Transverse colon (tissue), 4 donors: ENCODE results near the gene RIOK3. TPM values are rescaled to one million over a fixed set of nuclear protein-coding genes. Genes with fewer than 3 reads are reported as not detected.
"Not testable (repeated sequence)": the region's sequence is repeated elsewhere in the genome, so short reads cannot be mapped to it uniquely, and the experiment has no call there.

ENCODE experiments used
- DNase-seq: peaks from one replicate; pipeline ENCODE4 v3.0.0-alpha.2; 2019
- H3K27ac ChIP-seq, 4 donors: fragments of 200-600 bp; sonication (generic); 2 replicates each; pipeline ENCODE4 v1.5.1; 2016 to 2018; ENCODE audit warnings: inconsistent platforms in 4 of 4
- H3K27me3 ChIP-seq: fragments of 200-600 bp; sonication (generic); 2 replicates; pipeline ENCODE4 v1.5.1; 2017; ENCODE audit warnings: inconsistent platforms
- H3K36me3 ChIP-seq, 4 donors: fragments of 200-600 bp; sonication (generic); 2 replicates each; pipeline ENCODE4 v1.5.1; 2017 to 2019; ENCODE audit warnings: inconsistent platforms in 4 of 4
- H3K4me1 ChIP-seq, 4 donors: fragments of 200-600 bp; sonication (generic); 2 replicates each; pipeline ENCODE4 v1.5.1; 2017 to 2020; ENCODE audit warnings: inconsistent platforms in 4 of 4
- H3K4me3 ChIP-seq, 4 donors: fragments of 200-600 bp; sonication (generic); 1 replicate in 1 of 4; 2 replicates in 3 of 4; pipeline versions ENCODE4 v1.5.1 to v1.6.1; 2017 to 2019; ENCODE audit warnings: inconsistent platforms in 4 of 4
- H3K9me3 ChIP-seq, 2 donors: fragments of 200-600 bp; sonication (generic); 2 replicates each; pipeline ENCODE4 v1.5.1; 2017 to 2019; ENCODE audit warnings: inconsistent platforms in 2 of 2
- CTCF ChIP-seq, 5 experiments: fragments of 200-600 bp in 3 of 5; fragments of 450-650 bp in 2 of 5; sonication (generic) in 3 of 5; IDR thresholded peaks; 1 replicate in 2 of 5; 2 replicates in 3 of 5; pipeline ENCODE4 v1.5.1; 2016 to 2017; ENCODE audit warnings: antibody characterized with exemption in 5 of 5, inconsistent platforms in 3 of 5, mild to moderate bottlenecking in 2 of 5, moderate library complexity in 1 of 5
- EP300 ChIP-seq: sonication (generic); formaldehyde crosslinking; IDR thresholded peaks from one replicate; pipeline ENCODE4 v1.6.1; 2017; ENCODE audit warnings: antibody characterized with exemption, low read depth
- POLR2A ChIP-seq: fragments of 450-650 bp; IDR thresholded peaks from one replicate; pipeline ENCODE4 v1.6.1; 2016; ENCODE audit warnings: antibody characterized with exemption, mild to moderate bottlenecking, moderate library complexity
- POLR2AphosphoS5 ChIP-seq, 3 donors: sonication (generic); formaldehyde crosslinking; IDR thresholded peaks; one replicate each; pipeline ENCODE4 v1.6.1; 2016; ENCODE audit warnings: antibody characterized with exemption in 3 of 3
- WGBS, 2 donors: methylation state at CpG; one replicate each; pipeline ENCODE4 v1.1.5; 2018; ENCODE audit warnings: low coverage in 1 of 2; 5-methylcytosine and 5-hydroxymethylcytosine counted together
- in situ Hi-C, 4 donors: fragments of 200-750 bp; cut with MboI; loops; one replicate each; pipeline versions ENCODE4 v1.15.0 to v1.15.1; 2017; ENCODE audit warnings: low sequenced_read_pairs in 3 of 4, low pct_ligation_motif_present in 1 of 4, low pct_unique_long_range_greater_than_20kb in 1 of 4
- intact Hi-C: fragments of 100-400 bp; cut with DNase I; formaldehyde crosslinking; loops from one replicate; pipeline ENCODE4 v1.15.1; 2023; ENCODE audit warnings: low total_unique reads
- total RNA-seq, 4 donors: library from RNA; depleted of rRNA; stranded (reverse); fragments of >200 nt; gene quantifications; one replicate each; pipeline ENCODE4 v1.1.0, GENCODE V29; 2016

Gene RIOK3
- total RNA-seq, 4 donors from 2014 or later = 33.0 to 182 (median 152) TPM

DNA sequence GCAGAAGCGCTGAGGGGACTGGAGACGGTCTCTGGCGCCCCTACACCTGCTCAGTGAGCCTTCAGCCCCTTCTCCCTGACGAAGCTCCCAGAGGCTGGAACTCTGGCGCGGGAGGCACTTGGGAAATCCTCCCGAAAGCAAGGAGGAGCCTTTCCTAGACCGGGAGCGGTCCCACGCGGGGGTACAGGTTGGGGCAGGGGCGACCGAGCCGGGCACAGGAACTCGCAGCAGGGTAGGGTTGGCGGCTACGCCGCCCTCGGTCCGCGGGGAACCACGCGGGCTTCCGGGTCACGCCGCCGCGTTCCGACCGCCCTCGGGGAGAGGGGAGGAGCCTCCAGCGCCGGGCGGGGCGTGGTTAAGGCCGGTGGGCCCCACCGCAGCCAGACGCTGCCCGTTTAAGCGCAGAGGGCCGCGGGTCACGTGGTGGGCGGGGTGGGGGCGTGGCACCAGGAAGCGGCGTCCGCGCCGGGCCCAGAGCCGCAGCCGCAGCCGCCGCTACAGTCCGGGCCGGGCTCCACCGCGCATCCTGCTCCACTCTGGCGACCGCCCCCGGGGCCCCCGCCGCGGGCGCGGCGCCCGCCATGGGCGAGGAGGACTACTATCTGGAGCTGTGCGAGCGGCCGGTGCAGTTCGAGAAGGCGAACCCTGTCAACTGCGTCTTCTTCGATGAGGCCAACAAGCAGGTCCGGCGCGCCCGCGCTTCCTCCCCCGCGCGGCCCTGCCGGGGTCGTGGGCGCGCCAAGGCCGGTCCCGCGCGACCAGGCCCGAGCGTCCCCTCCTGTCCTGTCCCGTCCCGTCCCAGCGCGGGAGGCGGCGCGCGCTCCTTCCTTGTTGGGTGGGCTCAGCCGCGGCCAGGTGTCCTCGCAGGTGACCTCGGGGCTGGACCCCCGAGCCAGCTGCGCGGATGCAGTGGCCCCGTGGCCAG is 50.2 kb downstream of the RIOK3 start, which contains the start of gene RMC1:
TSS of gene RMC1 (plus strand) at position 474 of the 925 bp plus-strand sequence. CDS start at position 582, 108 bp downstream.
- Histone ChIP-seq H3K4me3 (peak within 1 kb of the TSS; percentile 85 to 99 (median 93)), H3K4me1 (peaks cover 5 to 37% (median 22%) of the 10 kb centered on the region in 4 donors), H3K27ac (peak within 1 kb of the TSS; percentile 88 to 97 (median 93)), H3K27me3 (no peaks in the 10 kb centered on the region), H3K9me3 (no peaks in the 10 kb centered on the region), H3K36me3 (peaks cover 0 to 14% (median 0%) of the 10 kb centered on the region in 4 donors)
- in situ Hi-C loops = no loop called here
- 0% methylated on average over 59 of the region's 110 CpGs; no CpG with 5 or more reads in 1 of the 2 donors for WGBS, 2 donors
- intact Hi-C loops = loop anchor here (5.0 kb wide), 1 partner anchor 84 kb away; the partner anchor contains the start of gene NPC1
- DNase-seq = peak; percentile 98
- no peak for TF ChIP-seq EP300
- TF ChIP-seq POLR2AphosphoS5 (IDR thresholded peaks at IDR 0.05) = peak; percentile 56 to 93 (median 88)
- peak; percentile 95 for TF ChIP-seq POLR2A
- peak in 1 of 5 experiments; percentile 29 for TF ChIP-seq CTCF (IDR thresholded peaks at IDR 0.05)

GRCh38 chr18:23503963-23504344 is 50.9 kb downstream of the RIOK3 start:
- DNase-seq = no peak
- peaks cover 5 to 32% (median 21%) of the 10 kb centered on the region in 4 donors for H3K4me1 ChIP-seq
- no peak for TF ChIP-seq POLR2A
- TF ChIP-seq CTCF (IDR thresholded peaks at IDR 0.05) = no peak
- no peak for TF ChIP-seq POLR2AphosphoS5 (IDR thresholded peaks at IDR 0.05)
- no peak for TF ChIP-seq EP300
- in situ Hi-C loops = no loop called here
- no peaks in the 10 kb centered on the region for H3K27me3 ChIP-seq
- intact Hi-C loops = loop anchor here (5.0 kb wide), 1 partner anchor 83 kb away; the partner anchor contains the start of gene NPC1
- H3K4me3 ChIP-seq = peak overlapping the region; percentile 85 to 99 (median 93)
- no peaks in the 10 kb centered on the region for H3K9me3 ChIP-seq
- peaks cover 0 to 21% (median 3%) of the 10 kb centered on the region in 4 donors for H3K36me3 ChIP-seq
- peak overlapping the region; percentile 88 to 97 (median 93) for H3K27ac ChIP-seq
- 0 to 2% methylated on average over 2 to 21 of the region's 21 CpGs for WGBS, 2 donors

- H3K27me3 ChIP-seq = no peaks in the 10 kb centered on the region
- H3K4me3 ChIP-seq = peak overlapping the region in 2 of 4 donors; percentile 85 to 94
- H3K9me3 ChIP-seq = no peaks in the 10 kb centered on the region
- peak overlapping the region in 3 of 4 donors; percentile 92 to 97 (median 94) for H3K27ac ChIP-seq
- intact Hi-C loops (loop anchor here (5.0 kb wide), 1 partner anchor 83 kb away; the partner anchor contains the start of gene NPC1), in situ Hi-C loops (loop anchor here in 1 of 4 donors (5.0 kb wide), 1 partner anchor 78 kb away; no protein-coding TSS in a partner anchor)
- H3K4me1 ChIP-seq = peaks cover 5 to 30% (median 19%) of the 10 kb centered on the region in 4 donors
- DNase-seq = no peak
- H3K36me3 ChIP-seq = peaks cover 0 to 29% (median 6%) of the 10 kb centered on the region in 4 donors
- WGBS, 2 donors = 22 to 59% methylated on average over 3 of the region's 3 CpGs
- TF ChIP-seq CTCF (IDR thresholded peaks at IDR 0.05) = no peak
- TF ChIP-seq POLR2AphosphoS5 (IDR thresholded peaks at IDR 0.05) = no peak
- no peak for TF ChIP-seq EP300
- no peak for TF ChIP-seq POLR2A
Observed at GRCh38 chr18:23504720-23505119, 51.6 kb downstream of the RIOK3 start.

DNA sequence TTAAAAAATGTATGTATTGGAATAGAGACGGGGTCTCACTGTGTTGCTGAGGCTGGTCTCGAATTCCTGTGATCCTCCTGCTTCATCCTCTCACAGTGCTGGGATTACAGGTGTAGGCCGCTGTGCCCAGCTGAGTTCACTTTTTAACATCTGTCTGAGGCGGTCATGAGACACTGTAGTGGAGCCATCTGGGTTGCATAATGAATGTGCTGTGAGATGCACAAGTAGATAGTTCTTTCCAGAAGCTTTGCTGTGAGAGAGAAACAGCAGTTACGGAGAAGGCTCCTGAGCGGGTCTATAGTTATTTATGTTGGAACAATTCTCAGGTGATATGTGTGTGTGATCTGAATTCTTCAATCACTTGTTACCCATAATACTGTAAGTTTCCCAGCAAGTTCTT is 53.3 kb downstream of the RIOK3 start:
- no peak for DNase-seq
- peaks cover 5 to 30% (median 19%) of the 10 kb centered on the region in 4 donors for H3K4me1 ChIP-seq
- H3K36me3 ChIP-seq = peaks cover 0 to 45% (median 13%) of the 10 kb centered on the region in 4 donors
- H3K9me3 ChIP-seq = no peaks in the 10 kb centered on the region
- H3K27ac ChIP-seq = no peak overlapping the region
- TF ChIP-seq EP300 = no peak
- intact Hi-C loops (no loop called here), in situ Hi-C loops (loop anchor here in 1 of 4 donors (5.0 kb wide), 1 partner anchor 76 kb away; no protein-coding TSS in a partner anchor)
- no peaks in the 10 kb centered on the region for H3K27me3 ChIP-seq
- H3K4me3 ChIP-seq = no peak overlapping the region
- 17 to 97% methylated on average over 1 to 6 of the region's 6 CpGs for WGBS, 2 donors

- H3K27ac ChIP-seq, intact Hi-C loops, H3K27me3 ChIP-seq, H3K9me3 ChIP-seq, H3K4me3 ChIP-seq, DNase-seq, H3K4me1 ChIP-seq: not testable (repeated sequence)
- 94 to 98% methylated on average over 2 of the region's 2 CpGs for WGBS, 2 donors
- in situ Hi-C loops = loop anchor here in 1 of 4 donors (10.0 kb wide), 1 partner anchor 54 kb away; no protein-coding TSS in a partner anchor
- peaks cover 0 to 45% (median 13%) of the 10 kb centered on the region in 4 donors for H3K36me3 ChIP-seq
Observed at GRCh38 chr18:23510923-23511322, 57.8 kb downstream of the RIOK3 start.

DNA sequence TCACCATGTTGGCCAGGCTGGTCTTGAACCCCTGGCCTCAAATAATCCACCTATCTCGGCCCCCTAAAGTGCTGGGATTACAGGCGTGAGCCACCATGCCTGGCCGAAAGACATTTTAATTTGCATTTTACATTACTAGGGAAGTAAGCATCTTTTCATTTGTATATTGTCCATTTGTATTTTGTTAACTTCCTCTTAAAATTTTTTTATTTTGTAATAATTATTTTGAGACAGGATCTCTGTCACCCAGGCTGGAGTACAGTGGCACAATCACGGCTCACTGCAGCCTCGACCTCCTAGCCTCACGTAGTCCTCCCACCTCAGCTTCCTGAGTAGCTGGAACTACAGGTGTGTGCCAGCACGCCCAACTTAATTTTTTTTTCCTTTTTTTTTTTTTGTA is 59.1 kb downstream of the RIOK3 start:
- H3K27ac ChIP-seq, H3K4me3 ChIP-seq, H3K9me3 ChIP-seq, intact Hi-C loops, H3K27me3 ChIP-seq, DNase-seq, H3K4me1 ChIP-seq: not testable (repeated sequence)
- H3K36me3 ChIP-seq = peaks cover 0 to 40% (median 16%) of the 10 kb centered on the region in 4 donors
- in situ Hi-C loops = loop anchor here in 1 of 4 donors (10.0 kb wide), 1 partner anchor 53 kb away; no protein-coding TSS in a partner anchor
- 79 to 93% methylated on average over 5 to 7 of the region's 7 CpGs for whole genome bisulfite sequencing, 2 donors
